RCC 7860 (cell line): ENCODE results near the gene VEZF1.
A peak's percentile ranks its signal among the peaks of the same experiment; 100 is the strongest.

Experiments used
- DNase-seq: peaks from one replicate; pipeline ENCODE4 v3.0.0-alpha.2; 2015; ENCODE audit warnings: low spot score
- FAIRE-seq: peaks from 2 replicates; lab custom pipeline; 2012; peaks lifted over from hg19 to GRCh38; lab: Jason Lieb, UNC

VEZF1 gene

GRCh38 chr17:57931488-57932137, 56.4 kb downstream of the VEZF1 start:
- FAIRE-seq (no peak), DNase-seq (no peak)

GRCh38 chr17:57930239-57930638, 57.8 kb downstream of the VEZF1 start:
- no peak for DNase-seq
- FAIRE-seq = no peak

GRCh38 chr17:57929386-57929785, 58.7 kb downstream of the VEZF1 start:
- FAIRE-seq = no peak
- DNase-seq = no peak

GRCh38 chr17:57928928-57929327, 59.1 kb downstream of the VEZF1 start:
- FAIRE-seq = no peak
- no peak for DNase-seq

- FAIRE-seq (no peak), DNase-seq (no peak)
Observed at GRCh38 chr17:57927048-57927723, 60.9 kb downstream of the VEZF1 start.

- no peak for FAIRE-seq
- DNase-seq = no peak
Observed at GRCh38 chr17:57926723-57927047, 61.4 kb downstream of the VEZF1 start.

GRCh38 chr17:57925361-57925990, 62.6 kb downstream of the VEZF1 start:
- FAIRE-seq (no peak), DNase-seq (no peak)

- FAIRE-seq (peak; percentile 88), DNase-seq (peak; percentile 17)
Observed at GRCh38 chr17:57924677-57925076, 63.4 kb downstream of the VEZF1 start.
